ENCODE measurements around the gene PNCK. TPM values are rescaled to one million over a fixed set of nuclear protein-coding genes. Genes with fewer than 3 reads are reported as not detected.

Gene PNCK
- total RNA-seq, 1 experiment from 2014 or later, result not detected

GRCh38 chrX:153686711-153687110, 13.1 kb upstream of the PNCK start:
- Histone ChIP-seq H3K27me3 (replicated peaks; ENCODE audit: control insufficient read depth, insufficient read depth, low read length) (no peaks in the 10 kb centered on the region), H3K4me3 (ENCODE audit: low read depth, low read length) (peak overlapping the region; percentile 35), H3K36me3 (ENCODE audit: control insufficient read depth, insufficient read depth, low read length) (no peaks in the 10 kb centered on the region), H3K4me1 (no peaks in the 10 kb centered on the region), H3K9me3 (no peaks in the 10 kb centered on the region)
- POLR2A ChIA-PET, result no interaction called here
- no TSS peak for BruUV-seq (replicated peaks)
- CTCF ChIA-PET, result interaction anchor here (0.6 to 1.7 kb wide), 7 partner anchors 11 to 1209 kb away, joined by 3 to 13 read pairs (median 4); partner anchors contain the start of gene DUSP9
- peak overlapping the region; percentile 7 for H3K27ac Mint-ChIP-seq (ENCODE audit: unreplicated experiment)
- no peak overlapping the region for H3K4me3 Mint-ChIP-seq (ENCODE audit: unreplicated experiment)
- intact Hi-C loops (cut with micrococcal nuclease; ENCODE audit: unreplicated experiment), result loop anchor here (1.0 kb wide), 1 partner anchor 22 kb away; no protein-coding TSS in a partner anchor
- no peaks in the 10 kb centered on the region for H3K27me3 Mint-ChIP-seq (ENCODE audit: insufficient read depth, unreplicated experiment)
- peaks cover 5% of the 10 kb centered on the region for H3K36me3 Mint-ChIP-seq (ENCODE audit: insufficient read depth, unreplicated experiment)
- H3K4me1 Mint-ChIP-seq (ENCODE audit: low read depth, unreplicated experiment), result no peaks in the 10 kb centered on the region
- H3K9me3 Mint-ChIP-seq (ENCODE audit: unreplicated experiment), result no peaks in the 10 kb centered on the region
- no peak for TF ChIP-seq CTCF (IDR thresholded peaks at IDR 0.05; ENCODE audit: insufficient read depth in 1 of 2, low read depth in 1 of 2, low read length in 1 of 2, severe bottlenecking in 1 of 2, unreplicated experiment in 1 of 2)
- no peak for DNase-seq

GRCh38 chrX:153685751-153686696, 12.4 kb upstream of the PNCK start:
- intact Hi-C loops (cut with micrococcal nuclease; ENCODE audit: unreplicated experiment), result no loop called here
- Mint-ChIP-seq H3K4me1 (ENCODE audit: low read depth, unreplicated experiment) (no peaks in the 10 kb centered on the region), H3K27me3 (ENCODE audit: insufficient read depth, unreplicated experiment) (no peaks in the 10 kb centered on the region), H3K27ac (ENCODE audit: unreplicated experiment) (peak overlapping the region; percentile 7), H3K9me3 (ENCODE audit: unreplicated experiment) (no peaks in the 10 kb centered on the region), H3K4me3 (ENCODE audit: unreplicated experiment) (no peak overlapping the region), H3K36me3 (ENCODE audit: insufficient read depth, unreplicated experiment) (peaks cover 5% of the 10 kb centered on the region)
- no peaks in the 10 kb centered on the region for H3K36me3 ChIP-seq (ENCODE audit: control insufficient read depth, insufficient read depth, low read length)
- no peak for DNase-seq
- H3K27me3 ChIP-seq (replicated peaks; ENCODE audit: control insufficient read depth, insufficient read depth, low read length), result no peaks in the 10 kb centered on the region
- no peaks in the 10 kb centered on the region for H3K9me3 ChIP-seq
- POLR2A ChIA-PET, result no interaction called here
- no peaks in the 10 kb centered on the region for H3K4me1 ChIP-seq
- CTCF ChIA-PET, result interaction anchor here (0.6 to 1.7 kb wide), 4 partner anchors 22 to 1210 kb away, joined by 3 to 13 read pairs (median 4); partner anchors contain the start of gene DUSP9
- no peak for TF ChIP-seq CTCF (IDR thresholded peaks at IDR 0.05; ENCODE audit: insufficient read depth in 1 of 2, low read depth in 1 of 2, low read length in 1 of 2, severe bottlenecking in 1 of 2, unreplicated experiment in 1 of 2)
- BruUV-seq (replicated peaks), result no TSS peak
- H3K4me3 ChIP-seq (ENCODE audit: low read depth, low read length), result no peak overlapping the region

- Mint-ChIP-seq H3K4me1 (ENCODE audit: low read depth, unreplicated experiment) (no peaks in the 10 kb centered on the region), H3K36me3 (ENCODE audit: insufficient read depth, unreplicated experiment) (peaks cover 5% of the 10 kb centered on the region), H3K4me3 (ENCODE audit: unreplicated experiment) (no peak overlapping the region), H3K27ac (ENCODE audit: unreplicated experiment) (no peak overlapping the region), H3K27me3 (ENCODE audit: insufficient read depth, unreplicated experiment) (no peaks in the 10 kb centered on the region), H3K9me3 (ENCODE audit: unreplicated experiment) (no peaks in the 10 kb centered on the region)
- ChIA-PET CTCF (interaction anchor here (0.6 kb wide), 1 partner anchor 114 kb away, joined by 7 read pairs; no protein-coding TSS in a partner anchor), POLR2A (no interaction called here)
- no peak for TF ChIP-seq CTCF (IDR thresholded peaks at IDR 0.05; ENCODE audit: insufficient read depth in 1 of 2, low read depth in 1 of 2, low read length in 1 of 2, severe bottlenecking in 1 of 2, unreplicated experiment in 1 of 2)
- no peak for DNase-seq
- Histone ChIP-seq H3K4me3 (ENCODE audit: low read depth, low read length) (no peak overlapping the region), H3K27me3 (replicated peaks; ENCODE audit: control insufficient read depth, insufficient read depth, low read length) (no peaks in the 10 kb centered on the region), H3K9me3 (no peaks in the 10 kb centered on the region), H3K4me1 (no peaks in the 10 kb centered on the region), H3K36me3 (ENCODE audit: control insufficient read depth, insufficient read depth, low read length) (no peaks in the 10 kb centered on the region)
- BruUV-seq (replicated peaks), result no TSS peak
- intact Hi-C loops (cut with micrococcal nuclease; ENCODE audit: unreplicated experiment), result no loop called here
These were observed 11.5 kb upstream of the PNCK start for GRCh38 chrX:153685156-153685536.
